ENCODE measurements around the gene CHSY1. TPM values are rescaled to one million over a fixed set of nuclear protein-coding genes. Genes with fewer than 3 reads are reported as not detected.

CHSY1 gene
- polyA plus RNA-seq, 1 experiment: 49.2 TPM

DNA sequence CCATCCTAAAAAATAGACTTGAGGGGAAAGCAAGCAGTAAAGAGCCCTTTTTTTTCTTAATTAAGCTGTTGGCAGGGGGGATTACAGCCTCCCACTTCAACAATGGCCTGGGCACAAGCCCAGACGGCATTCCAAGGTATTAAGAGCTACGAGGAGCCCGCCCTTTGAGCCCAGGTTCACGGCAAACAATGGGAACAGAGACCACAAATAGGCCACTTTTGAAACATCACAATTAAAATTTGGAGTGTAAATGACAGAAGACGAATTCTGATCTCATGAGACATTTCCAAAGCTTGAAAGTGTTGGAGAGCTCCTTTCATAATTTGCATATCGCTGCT lies 8.9 kb downstream of the CHSY1 start:
- TF ChIP-seq, protein P1, sequence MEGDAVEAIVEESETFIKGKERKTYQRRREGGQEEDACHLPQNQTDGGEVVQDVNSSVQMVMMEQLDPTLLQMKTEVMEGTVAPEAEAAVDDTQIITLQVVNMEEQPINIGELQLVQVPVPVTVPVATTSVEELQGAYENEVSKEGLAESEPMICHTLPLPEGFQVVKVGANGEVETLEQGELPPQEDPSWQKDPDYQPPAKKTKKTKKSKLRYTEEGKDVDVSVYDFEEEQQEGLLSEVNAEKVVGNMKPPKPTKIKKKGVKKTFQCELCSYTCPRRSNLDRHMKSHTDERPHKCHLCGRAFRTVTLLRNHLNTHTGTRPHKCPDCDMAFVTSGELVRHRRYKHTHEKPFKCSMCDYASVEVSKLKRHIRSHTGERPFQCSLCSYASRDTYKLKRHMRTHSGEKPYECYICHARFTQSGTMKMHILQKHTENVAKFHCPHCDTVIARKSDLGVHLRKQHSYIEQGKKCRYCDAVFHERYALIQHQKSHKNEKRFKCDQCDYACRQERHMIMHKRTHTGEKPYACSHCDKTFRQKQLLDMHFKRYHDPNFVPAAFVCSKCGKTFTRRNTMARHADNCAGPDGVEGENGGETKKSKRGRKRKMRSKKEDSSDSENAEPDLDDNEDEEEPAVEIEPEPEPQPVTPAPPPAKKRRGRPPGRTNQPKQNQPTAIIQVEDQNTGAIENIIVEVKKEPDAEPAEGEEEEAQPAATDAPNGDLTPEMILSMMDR (IDR thresholded peaks at IDR 0.05; ENCODE audit: low read depth, low read length): no peak
- Histone ChIP-seq H3K4me3 (ENCODE audit: low read depth, low read length) (no peak overlapping the region), H3K9me3 (ENCODE audit: control insufficient read depth, insufficient read depth, low read length) (no peaks in the 10 kb centered on the region), H3K27me3 (ENCODE audit: control insufficient read depth, insufficient read depth, low read length) (no peaks in the 10 kb centered on the region), H3K27ac (ENCODE audit: low read depth, low read length) (no peak overlapping the region)
- ChIA-PET POLR2A (no interaction called here), CTCF (interaction anchor here (1.2 kb wide), 2 partner anchors 229 to 234 kb away, joined by 5 read pairs; no protein-coding TSS in a partner anchor)
- no peak for DNase-seq (ENCODE audit: low read depth, low spot score)

DNA sequence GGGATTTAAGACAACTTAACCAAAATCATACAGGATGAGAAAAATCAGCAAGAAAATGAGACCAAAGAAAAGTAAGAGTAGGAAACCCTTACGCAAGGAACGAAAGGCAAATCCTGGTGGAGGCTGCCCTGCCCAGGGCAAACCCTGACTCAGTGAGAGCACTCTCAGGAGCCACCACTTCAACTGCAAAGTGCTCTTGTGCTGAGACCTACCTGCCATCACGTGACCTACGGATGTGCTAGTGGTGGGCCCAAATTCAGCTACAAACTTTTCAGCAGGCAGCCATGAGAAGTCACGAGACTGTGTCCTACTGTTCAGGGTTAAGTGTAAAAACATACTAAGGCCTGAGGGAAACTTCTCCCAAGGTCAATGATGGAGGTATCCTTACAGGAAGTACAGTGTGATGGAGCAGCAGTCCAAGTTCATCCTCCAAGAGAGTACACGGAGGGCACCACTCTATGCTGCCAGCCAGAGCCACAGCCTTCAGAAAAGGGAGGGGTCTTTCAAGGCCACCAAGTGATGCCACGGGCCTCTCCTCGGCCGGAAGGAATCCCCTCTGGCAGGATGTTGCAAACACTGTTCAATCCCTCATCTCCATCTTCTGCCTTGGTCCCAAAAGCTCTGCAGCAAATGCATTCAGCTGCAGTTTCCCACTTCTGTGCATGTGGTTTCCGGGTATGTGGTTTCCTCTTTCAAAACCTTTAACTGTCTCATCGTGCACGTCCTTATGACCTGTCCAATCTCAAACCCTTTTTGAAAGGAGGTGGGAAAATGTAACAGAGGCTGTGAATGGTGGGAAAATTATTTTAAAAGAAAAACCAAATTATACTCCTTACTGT lies 9.5 kb downstream of the CHSY1 start:
- no peak for DNase-seq (ENCODE audit: low read depth, low spot score)
- TF ChIP-seq, protein P1 (IDR thresholded peaks at IDR 0.05; ENCODE audit: low read depth, low read length): no peak
- Histone ChIP-seq H3K27me3 (ENCODE audit: control insufficient read depth, insufficient read depth, low read length) (no peaks in the 10 kb centered on the region), H3K27ac (ENCODE audit: low read depth, low read length) (no peak overlapping the region), H3K4me3 (ENCODE audit: low read depth, low read length) (no peak overlapping the region), H3K9me3 (ENCODE audit: control insufficient read depth, insufficient read depth, low read length) (no peaks in the 10 kb centered on the region)
- ChIA-PET POLR2A (no interaction called here), CTCF (interaction anchor here (0.6 to 1.2 kb wide), 4 partner anchors 15 to 234 kb away, joined by 3 to 5 read pairs (median 4); no protein-coding TSS in a partner anchor)

DNA sequence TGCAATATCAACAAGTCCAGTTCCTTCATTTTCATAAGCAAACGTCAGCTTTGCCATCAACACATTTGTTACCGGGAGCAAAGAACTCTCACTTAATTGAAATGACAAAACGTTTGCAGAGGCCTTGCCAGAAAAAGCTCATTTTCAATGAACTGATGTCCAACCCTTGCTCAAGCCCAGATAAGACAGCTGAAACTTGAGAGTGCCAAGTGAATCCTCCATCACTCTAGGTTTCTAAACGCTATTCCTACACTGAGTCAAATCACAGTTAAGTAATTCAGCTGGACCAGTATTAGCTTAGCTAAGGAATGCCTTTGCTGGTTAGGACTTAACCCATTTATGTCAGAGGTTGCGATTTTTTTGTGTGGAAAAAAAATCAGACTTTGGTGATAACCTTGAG lies 11.5 kb downstream of the CHSY1 start:
- DNase-seq (ENCODE audit: low read depth, low spot score): no peak
- ChIA-PET POLR2A (interaction anchor here (0.6 to 2.0 kb wide), 4 partner anchors 11 to 170 kb away, joined by 3 to 6 read pairs (median 3); partner anchors contain the start of gene CHSY1), CTCF (interaction anchor here (1.2 to 1.7 kb wide), 3 partner anchors 19 to 232 kb away, joined by 3 to 4 read pairs (median 3); no protein-coding TSS in a partner anchor)

DNA sequence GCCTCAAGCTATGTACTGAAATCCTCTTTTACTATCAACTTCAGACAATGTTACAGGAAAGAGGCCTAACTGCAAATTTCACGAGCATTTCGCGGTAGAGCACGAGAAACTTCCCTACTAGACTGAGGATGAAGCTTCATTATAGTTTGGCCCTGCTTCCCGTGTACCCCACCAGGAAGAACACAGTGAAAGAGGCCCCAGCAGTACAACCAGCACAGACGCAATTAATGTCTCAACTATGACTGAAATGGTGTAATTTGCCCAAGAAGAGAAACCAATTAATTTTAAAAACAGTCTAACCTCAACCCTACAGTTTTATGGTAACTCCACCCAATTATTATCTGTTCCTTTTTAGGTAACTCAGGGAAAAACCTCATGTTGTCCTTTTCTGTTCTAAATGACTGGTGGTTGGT lies 12.1 kb downstream of the CHSY1 start:
- POLR2A ChIA-PET: interaction anchor here (0.6 to 2.0 kb wide), 4 partner anchors 12 to 169 kb away, joined by 3 to 6 read pairs (median 3); partner anchors contain the start of gene CHSY1
- Histone ChIP-seq H3K27me3 (ENCODE audit: control insufficient read depth, insufficient read depth, low read length) (no peaks in the 10 kb centered on the region), H3K9me3 (ENCODE audit: control insufficient read depth, insufficient read depth, low read length) (no peaks in the 10 kb centered on the region), H3K4me3 (ENCODE audit: low read depth, low read length) (no peak overlapping the region), H3K27ac (ENCODE audit: low read depth, low read length) (no peak overlapping the region)
- DNase-seq (ENCODE audit: low read depth, low spot score): no peak
- CTCF ChIA-PET: interaction anchor here (0.6 to 1.7 kb wide), 4 partner anchors 18 to 234 kb away, joined by 3 to 4 read pairs (median 4); no protein-coding TSS in a partner anchor
- TF ChIP-seq, protein P1 (IDR thresholded peaks at IDR 0.05; ENCODE audit: low read depth, low read length): no peak

More for the DNA sequence above, 11.5 kb downstream of the CHSY1 start:
- TF ChIP-seq, protein P1 (IDR thresholded peaks at IDR 0.05; ENCODE audit: low read depth, low read length): no peak
- no peak overlapping the region for H3K4me3 ChIP-seq (ENCODE audit: low read depth, low read length)
- no peaks in the 10 kb centered on the region for H3K27me3 ChIP-seq (ENCODE audit: control insufficient read depth, insufficient read depth, low read length)
- H3K27ac ChIP-seq (ENCODE audit: low read depth, low read length): no peak overlapping the region
- H3K9me3 ChIP-seq (ENCODE audit: control insufficient read depth, insufficient read depth, low read length): no peaks in the 10 kb centered on the region

DNA sequence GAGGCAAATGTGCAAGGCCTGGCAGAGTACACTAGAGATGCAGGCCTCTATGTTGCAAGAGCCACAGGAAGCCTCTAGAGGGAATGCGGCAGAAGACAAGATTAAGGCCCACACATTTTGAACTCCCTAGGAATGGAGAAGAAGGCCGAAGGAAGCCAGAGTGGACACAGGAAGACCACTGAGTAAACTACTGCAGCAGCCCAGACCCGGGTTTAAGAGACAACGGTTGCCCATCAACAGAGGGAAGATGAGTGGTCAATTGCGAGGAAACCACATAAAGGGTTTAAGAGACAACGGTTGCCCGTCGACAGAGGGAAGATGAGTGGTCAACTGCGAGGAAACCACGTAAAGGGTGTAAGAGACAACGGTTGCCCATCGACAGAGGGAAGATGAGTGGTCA lies 14.6 kb downstream of the CHSY1 start:
- DNase-seq (ENCODE audit: low read depth, low spot score): no peak
- Histone ChIP-seq H3K4me3 (ENCODE audit: low read depth, low read length) (no peak overlapping the region), H3K27me3 (ENCODE audit: control insufficient read depth, insufficient read depth, low read length) (no peaks in the 10 kb centered on the region), H3K9me3 (ENCODE audit: control insufficient read depth, insufficient read depth, low read length) (no peaks in the 10 kb centered on the region), H3K27ac (ENCODE audit: low read depth, low read length) (no peak overlapping the region)
- CTCF ChIA-PET: interaction anchor here (0.7 to 1.4 kb wide), 2 partner anchors 112 to 229 kb away, joined by 3 to 4 read pairs; no protein-coding TSS in a partner anchor
- POLR2A ChIA-PET: no interaction called here
- TF ChIP-seq, protein P1 (IDR thresholded peaks at IDR 0.05; ENCODE audit: low read depth, low read length): no peak
